H1 (cell line): ENCODE data around the gene ADCY5. TPM values are rescaled to one million over a fixed set of nuclear protein-coding genes. Genes with fewer than 3 reads are reported as not detected.

Source experiments
- CTCF ChIA-PET: fragments of 300-600 bp; sonication (Branson Sonifier 250); formaldehyde crosslinking; loops from one replicate; lab custom pipeline; 2021; ENCODE audit not compliant: partially characterized antibody; lab: Charles Lee
- POLR2A ChIA-PET: fragments of 300-600 bp; sonication (Branson Sonifier 250); formaldehyde crosslinking; loops from one replicate; lab custom pipeline; 2021; ENCODE audit warnings: inconsistent platforms; ENCODE audit not compliant: partially characterized antibody; lab: Charles Lee
- DNase-seq, 2 experiments: peaks; one replicate each; pipeline versions ENCODE4 v3.0.0 to v3.0.0-alpha.2; 2010 to 2022; ENCODE audit warnings: low spot score in 2 of 2, low read depth in 1 of 2, mixed read lengths in 1 of 2
- FAIRE-seq: peaks from 2 replicates; lab custom pipeline; 2011; peaks lifted over from hg19 to GRCh38; lab: Jason Lieb, UNC
- H2AFZ ChIP-seq: 2 replicates; pipeline ENCODE4 v1.8.1; 2012; ENCODE audit warnings: low read length, inconsistent platforms
- H2AK5ac ChIP-seq: 2 replicates; pipeline ENCODE4 v1.6.1; 2013; ENCODE audit warnings: low read depth, low read length
- H2BK120ac ChIP-seq: replicated peaks from 2 replicates; pipeline ENCODE3; 2013; ENCODE audit warnings: low read depth, low read length, inconsistent platforms
- H2BK12ac ChIP-seq: 2 replicates; pipeline ENCODE4 v1.6.1; 2013; ENCODE audit warnings: low read depth, low read length
- H2BK15ac ChIP-seq: 2 replicates; pipeline ENCODE4 v1.6.1; 2013; ENCODE audit warnings: low read length
- H2BK20ac ChIP-seq: 2 replicates; pipeline ENCODE4 v1.6.1; 2013; ENCODE audit warnings: low read length
- H2BK5ac ChIP-seq: 2 replicates; pipeline ENCODE4 v1.6.1; 2013; ENCODE audit warnings: low read depth, low read length
- H3K14ac ChIP-seq: 2 replicates; pipeline ENCODE4 v1.6.1; 2013; ENCODE audit warnings: inconsistent platforms; ENCODE audit not compliant: insufficient read length
- H3K18ac ChIP-seq: 2 replicates; pipeline ENCODE4 v1.6.1; 2013; ENCODE audit warnings: low read length; ENCODE audit errors: extremely low read depth
- H3K23ac ChIP-seq: 2 replicates; pipeline ENCODE4 v1.6.1; 2013; ENCODE audit warnings: inconsistent platforms; ENCODE audit not compliant: insufficient read length
- H3K23me2 ChIP-seq: 2 replicates; pipeline ENCODE4 v1.6.1; 2013; ENCODE audit warnings: low read depth, low read length
- H3K27ac ChIP-seq: 2 replicates; pipeline ENCODE4 v1.6.1; 2011; ENCODE audit warnings: low read depth, low read length, inconsistent platforms
- H3K27me3 ChIP-seq, 4 experiments: replicated peaks in 1 of 4; 1 replicate in 1 of 4; 2 replicates in 3 of 4; pipeline versions ENCODE4 v1.6.1 to v1.8.1; 2011 to 2013; ENCODE audit warnings: low read length in 3 of 4, mild to moderate bottlenecking in 3 of 4, inconsistent platforms in 2 of 4, mixed read lengths in 2 of 4, moderate library complexity in 1 of 4; ENCODE audit not compliant: control insufficient read depth in 3 of 4, insufficient read depth in 3 of 4; ENCODE audit errors: extremely low read depth in 1 of 4
- H3K36me3 ChIP-seq, 4 experiments: 2 replicates each; pipeline versions ENCODE4 v1.6.1 to v1.8.1; 2011 to 2013; ENCODE audit warnings: mild to moderate bottlenecking in 4 of 4, low read length in 3 of 4, moderate library complexity in 2 of 4, control low read depth in 1 of 4, inconsistent platforms in 1 of 4; ENCODE audit not compliant: insufficient read depth in 4 of 4, control insufficient read depth in 2 of 4
- H3K4ac ChIP-seq: replicated peaks from 2 replicates; pipeline ENCODE3; 2013; ENCODE audit warnings: low read length, low read depth, mixed read lengths, inconsistent platforms; ENCODE audit not compliant: insufficient read length
- H3K4me1 ChIP-seq, 4 experiments: replicated peaks in 1 of 4; 1 replicate in 1 of 4; 2 replicates in 3 of 4; pipeline versions ENCODE4 v1.6.1 to v1.8.1; 2011 to 2013; ENCODE audit warnings: low read length in 3 of 4, inconsistent platforms in 2 of 4, mixed read lengths in 1 of 4; ENCODE audit not compliant: insufficient read depth in 4 of 4, control insufficient read depth in 3 of 4
- H3K4me2 ChIP-seq, 2 experiments: 2 replicates each; pipeline versions ENCODE4 v1.6.1 to v1.8.1; 2011 to 2013; ENCODE audit warnings: low read depth in 2 of 2, low read length in 2 of 2, control low read depth in 1 of 2, inconsistent platforms in 1 of 2, mild to moderate bottlenecking in 1 of 2; ENCODE audit not compliant: insufficient read depth in 1 of 2
- H3K4me3 ChIP-seq, 4 experiments: fragments of 200-600, 300-600 bp in 1 of 4; sonication (generic), shearing (Covaris generic), sonication (Bioruptor Twin) in 1 of 4; 2 replicates each; pipeline versions ENCODE4 v1.5.1 to v1.8.1; 2011 to 2016; ENCODE audit warnings: low read length in 4 of 4, low read depth in 3 of 4, control low read depth in 2 of 4, inconsistent platforms in 2 of 4, mild to moderate bottlenecking in 2 of 4, mixed read lengths in 1 of 4, moderate library complexity in 1 of 4; ENCODE audit not compliant: insufficient read depth in 2 of 4; ENCODE audit errors: extremely low read depth in 1 of 4
- H3K56ac ChIP-seq: replicated peaks from 2 replicates; pipeline ENCODE3; 2013; ENCODE audit warnings: low read depth, mild to moderate bottlenecking, mixed read lengths, low read length, inconsistent platforms; ENCODE audit not compliant: insufficient read length
- H3K79me1 ChIP-seq: 2 replicates; pipeline ENCODE4 v1.6.1; 2013; ENCODE audit warnings: low read depth, low read length, control low read depth
- H3K79me2 ChIP-seq, 2 experiments: 2 replicates each; pipeline versions ENCODE4 v1.6.1 to v1.8.1; 2012 to 2013; ENCODE audit warnings: low read length in 2 of 2, mild to moderate bottlenecking in 2 of 2, inconsistent platforms in 1 of 2; ENCODE audit not compliant: insufficient read depth in 2 of 2, control insufficient read depth in 1 of 2
- H3K9ac ChIP-seq, 4 experiments: replicated peaks in 1 of 4; 1 replicate in 1 of 4; 2 replicates in 3 of 4; pipeline versions ENCODE4 v1.6.1 to v1.8.1; 2011 to 2013; ENCODE audit warnings: low read depth in 3 of 4, low read length in 3 of 4, control low read depth in 2 of 4, mild to moderate bottlenecking in 2 of 4, moderate library complexity in 2 of 4, inconsistent platforms in 1 of 4; ENCODE audit errors: extremely low read depth in 1 of 4
- H3K9me3 ChIP-seq, 2 experiments: 2 replicates each; pipeline versions ENCODE4 v1.6.1 to v1.8.1; 2012 to 2013; ENCODE audit warnings: mild to moderate bottlenecking in 2 of 2, moderate library complexity in 2 of 2, control low read depth in 1 of 2, inconsistent platforms in 1 of 2, low read depth in 1 of 2, low read length in 1 of 2, mixed read lengths in 1 of 2; ENCODE audit not compliant: insufficient read depth in 2 of 2
- H4K20me1 ChIP-seq, 2 experiments: replicated peaks in 1 of 2; 2 replicates each; pipeline versions ENCODE3 to v1.8.1; 2011 to 2013; ENCODE audit warnings: inconsistent platforms in 2 of 2, low read length in 2 of 2, mild to moderate bottlenecking in 1 of 2; ENCODE audit not compliant: insufficient read depth in 2 of 2, control insufficient read depth in 1 of 2
- H4K5ac ChIP-seq: 2 replicates; pipeline ENCODE4 v1.6.1; 2013; ENCODE audit warnings: low read length, low read depth, mixed read lengths, inconsistent platforms; ENCODE audit not compliant: insufficient read length
- H4K8ac ChIP-seq: 2 replicates; pipeline ENCODE4 v1.8.0; 2013; ENCODE audit warnings: mild to moderate bottlenecking, moderate library complexity, low read length, inconsistent platforms; ENCODE audit not compliant: insufficient read depth; ENCODE audit errors: extremely low read depth
- H4K91ac ChIP-seq: replicated peaks from 2 replicates; pipeline ENCODE3; 2013; ENCODE audit warnings: low read length, mixed read lengths, inconsistent platforms; ENCODE audit not compliant: insufficient read length
- BRCA1 ChIP-seq: IDR thresholded peaks from 2 replicates; pipeline ENCODE4 v1.6.1; 2012; ENCODE audit warnings: low read depth, low read length, improper control_type of control experiment
- EP300 ChIP-seq, 2 experiments: IDR thresholded peaks; 1 replicate in 1 of 2; 2 replicates in 1 of 2; pipeline ENCODE4 v1.6.1; 2011 to 2012; ENCODE audit warnings: low read depth in 2 of 2, low read length in 2 of 2, mild to moderate bottlenecking in 2 of 2, borderline replicate concordance in 1 of 2, inconsistent platforms in 1 of 2, moderate library complexity in 1 of 2
- KDM1A ChIP-seq: fragments of 200-600, 300-600 bp; sonication (generic); IDR thresholded peaks from 2 replicates; pipeline ENCODE4 v1.7.1; 2016; ENCODE audit warnings: mild to moderate bottlenecking, low read length, borderline replicate concordance
- SP2 ChIP-seq: IDR thresholded peaks from 2 replicates; pipeline ENCODE4 v1.6.1; 2012; ENCODE audit warnings: mild to moderate bottlenecking, low read length, inconsistent platforms
- SUZ12 ChIP-seq: fragments of 200-600 bp; sonication (generic); IDR thresholded peaks from 2 replicates; pipeline ENCODE4 v1.6.1; 2012; ENCODE audit warnings: mild to moderate bottlenecking, inconsistent platforms, low read length, moderate library complexity, mixed read lengths
- WGBS, 2 experiments: shearing (Covaris generic) in 1 of 2; methylation state at CpG; one replicate each; pipeline versions ENCODE4 v1.1.6 to v1.1.7; 2013 to 2015; ENCODE audit warnings: low lambda C conversion rate in 2 of 2, mixed read lengths in 2 of 2, inconsistent platforms in 1 of 2, low coverage in 1 of 2, missing lambda C conversion rate in 1 of 2; ENCODE audit not compliant: insufficient replicate concordance in 2 of 2, insufficient coverage in 1 of 2, insufficient read length in 1 of 2; ENCODE audit errors: extremely low coverage in 1 of 2, missing lambda C conversion rate in 1 of 2; 5-methylcytosine and 5-hydroxymethylcytosine counted together
- polyA plus RNA-seq, 7 experiments: library from polyadenylated mRNA; depleted of rRNA in 3 of 7; stranded (reverse) in 5 of 7; unstranded in 2 of 7; fragments of >200 nt in 5 of 7; fragments of 200-250 nt in 2 of 7; gene quantifications; 1 replicate in 5 of 7; 2 replicates in 1 of 7; 4 replicates in 1 of 7; pipeline versions ENCODE4 v1.2.1 to v1.2.3, GENCODE V29; 2011 to 2013; ENCODE audit warnings: missing spikeins in 2 of 7, mixed read lengths in 2 of 7
- total RNA-seq: library from RNA; stranded (reverse); fragmentation: NEBNext Ultra II Directional; extraction: Animal tissue kit (Norgen Biotek cat#: 25700); gene quantifications from 2 replicates; pipeline ENCODE4 v1.2.1, GENCODE V29; 2021

Gene ADCY5
- total and polyA plus RNA-seq, 2 of the 8 experiments (the other 6 are each of a cell fraction or from before 2014, with no cell fraction given): 18.9 to 40.8 TPM

DNA sequence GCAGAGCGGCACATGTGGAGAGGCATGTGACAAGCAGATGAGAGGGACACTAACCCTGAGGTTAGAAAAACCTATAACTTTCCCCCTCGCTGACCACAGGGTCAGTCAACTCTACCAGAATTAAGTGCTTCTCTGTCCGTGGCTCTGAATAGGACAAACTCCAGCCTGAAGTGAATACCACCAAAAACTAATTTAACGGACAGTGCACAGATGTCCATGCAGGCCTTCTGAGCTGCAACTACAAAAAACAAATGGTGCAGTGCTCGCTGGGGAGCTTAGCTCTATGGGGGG, 59.3 kb downstream of the ADCY5 start:
- H3K18ac ChIP-seq: no peak overlapping the region
- H3K9me3 ChIP-seq: no peaks in the 10 kb centered on the region
- no peak overlapping the region for H3K14ac ChIP-seq
- no peaks in the 10 kb centered on the region; the same call in 1 of the 2 replicates for H3K23me2 ChIP-seq
- H3K56ac ChIP-seq: no peak overlapping the region
- H2BK120ac ChIP-seq: no peak overlapping the region
- H3K4me1 ChIP-seq: no peaks in the 10 kb centered on the region; a peak in 2 of 7 replicates
- no peaks in the 10 kb centered on the region for H4K20me1 ChIP-seq
- FAIRE-seq: no peak
- H4K5ac ChIP-seq: no peak overlapping the region
- no peak overlapping the region for H3K9ac ChIP-seq
- no peaks in the 10 kb centered on the region for H3K36me3 ChIP-seq
- no peak overlapping the region for H2AK5ac ChIP-seq
- WGBS, 2 experiments: 69% methylated on average over 5 of the region's 5 CpGs; no CpG with 5 or more reads in 1 of the 2 experiments
- H3K79me1 ChIP-seq: no peaks in the 10 kb centered on the region
- POLR2A ChIA-PET: no interaction called here
- no peak overlapping the region for H2AFZ ChIP-seq
- no peak overlapping the region for H3K23ac ChIP-seq
- no peak overlapping the region for H3K4me2 ChIP-seq
- DNase-seq: no peak
- no peaks in the 10 kb centered on the region for H3K79me2 ChIP-seq
- H3K4me3 ChIP-seq: no peak overlapping the region
- H2BK5ac ChIP-seq: no peak overlapping the region
- CTCF ChIA-PET: interaction anchor here (0.8 to 11.1 kb wide), 8 partner anchors 15 to 109 kb away, joined by 3 to 63 read pairs (median 6); partner anchors contain the start of gene ADCY5
- no peak overlapping the region for H3K4ac ChIP-seq
- H2BK12ac ChIP-seq: no peak overlapping the region
- H4K91ac ChIP-seq: no peak overlapping the region
- H2BK15ac ChIP-seq: no peak overlapping the region
- H2BK20ac ChIP-seq: no peak overlapping the region
- H4K8ac ChIP-seq: no peak overlapping the region; the same call in 1 of the 2 replicates
- no peak overlapping the region for H3K27ac ChIP-seq
- H3K27me3 ChIP-seq: no peaks in the 10 kb centered on the region
- TF ChIP-seq SP2 (no peak), EP300 (IDR thresholded peaks at IDR 0.05; ENCODE audit: borderline replicate concordance in 1 of 2, low read depth in 2 of 2, low read length in 2 of 2) (no peak), BRCA1 (no peak), SUZ12 (no peak), KDM1A (no peak)
